K562 (cell line): ENCODE measurements around the gene HDAC7. TPM values are rescaled to one million over a fixed set of nuclear protein-coding genes. Genes with fewer than 3 reads are reported as not detected.
A peak's percentile ranks its signal among the peaks of the same experiment; 100 is the strongest.

Experiments
- ATAC-seq: fragments of 200-7000 bp; cut with Tn5 transposase; 3 replicates; pipeline ENCODE4 v1.9.1; 2020; ENCODE audit warnings: moderate library complexity
- BruUV-seq: library from RNA; stranded (reverse); fragments of 400-500 nt; replicated peaks from 2 replicates; lab custom pipeline; 2021; lab: Mats Ljungman, UMichigan
- CTCF ChIA-PET: fragments of 300-600 bp; formaldehyde crosslinking; extraction: SDS; loops from one replicate; lab custom pipeline; 2021; ENCODE audit warnings: low intra/inter-chr PET ratio; lab: Yijun Ruan, JAX
- POLR2A ChIA-PET: fragments of 300-600, 350-650 bp; sonication (Branson Sonifier 250); formaldehyde crosslinking; extraction: SDS; loops from one replicate; lab custom pipeline; 2021; ENCODE audit warnings: antibody characterized with exemption, inconsistent platforms; lab: Yijun Ruan, JAX
- DNase-seq, 4 experiments: peaks; one replicate each; pipeline versions ENCODE4 v3.0.0 to v3.0.0-alpha.2; 2011 to 2018; ENCODE audit warnings: low spot score in 3 of 4, mixed read lengths in 3 of 4; ENCODE audit errors: extremely low read depth in 1 of 4
- FAIRE-seq: peaks from 2 replicates; lab custom pipeline; 2011; peaks lifted over from hg19 to GRCh38; lab: Jason Lieb, UNC
- H2AFZ ChIP-seq: 2 replicates; pipeline ENCODE4 v1.6.0; 2011; ENCODE audit warnings: low read depth, low read length, control low read depth, inconsistent platforms
- H3K27ac ChIP-seq: fragments of 200-600 bp; 3 replicates; pipeline ENCODE4 v1.8.0; 2011; ENCODE audit warnings: low read depth, mild to moderate bottlenecking, control low read depth, inconsistent platforms, low read length, moderate library complexity, mixed read lengths; ENCODE audit errors: extremely low read depth
- H3K27me3 ChIP-seq, 2 experiments: fragments of 300-600 bp in 1 of 2; 2 replicates in 1 of 2; 3 replicates in 1 of 2; pipeline versions ENCODE4 v1.6.0 to v1.8.0; 2011; ENCODE audit warnings: inconsistent platforms in 2 of 2, low read length in 2 of 2, mild to moderate bottlenecking in 1 of 2, mixed read lengths in 1 of 2, moderate library complexity in 1 of 2; ENCODE audit not compliant: control insufficient read depth in 2 of 2, insufficient read depth in 2 of 2
- H3K36me3 ChIP-seq: fragments of 300-600 bp; 3 replicates; pipeline ENCODE4 v1.8.0; 2011; ENCODE audit warnings: mild to moderate bottlenecking, low read length, inconsistent platforms; ENCODE audit not compliant: control insufficient read depth, insufficient read depth
- H3K4me1 ChIP-seq, 2 experiments: fragments of 200-600 bp in 1 of 2; replicated peaks in 1 of 2; 2 replicates in 1 of 2; 3 replicates in 1 of 2; pipeline versions ENCODE4 v1.5.1 to v1.8.0; 2011; ENCODE audit warnings: inconsistent platforms in 2 of 2, low read length in 2 of 2, mild to moderate bottlenecking in 1 of 2, mixed read lengths in 1 of 2, moderate library complexity in 1 of 2; ENCODE audit not compliant: control insufficient read depth in 2 of 2, insufficient read depth in 2 of 2
- H3K4me2 ChIP-seq: 2 replicates; pipeline ENCODE4 v1.6.1; 2011; ENCODE audit warnings: low read length, control low read depth, inconsistent platforms, mixed read lengths; ENCODE audit not compliant: insufficient read depth
- H3K4me3 ChIP-seq: fragments of 200-600 bp; sonication (generic), shearing (Covaris generic); 2 replicates; pipeline ENCODE4 v1.5.1; 2016; ENCODE audit warnings: control low read depth, inconsistent platforms
- H3K79me2 ChIP-seq: fragments of 200-600 bp; 3 replicates; pipeline ENCODE4 v1.8.0; 2011; ENCODE audit warnings: low read length, inconsistent platforms; ENCODE audit not compliant: control insufficient read depth, insufficient read depth
- H3K9ac ChIP-seq, 2 experiments: 2 replicates each; pipeline versions ENCODE4 v1.6.0 to v1.6.1; 2011; ENCODE audit warnings: low read depth in 2 of 2, low read length in 2 of 2, control low read depth in 1 of 2, inconsistent platforms in 1 of 2, mild to moderate bottlenecking in 1 of 2, mixed read lengths in 1 of 2; ENCODE audit not compliant: insufficient read depth in 1 of 2
- H3K9me1 ChIP-seq: one replicate; pipeline ENCODE4 v1.6.0; 2011; ENCODE audit warnings: inconsistent platforms, mild to moderate bottlenecking, low read length, moderate library complexity; ENCODE audit not compliant: control insufficient read depth, insufficient read depth
- H3K9me3 ChIP-seq: replicated peaks from 2 replicates; pipeline ENCODE4 v1.5.1; 2011; ENCODE audit warnings: low read depth, low read length, inconsistent platforms; ENCODE audit not compliant: control insufficient read depth, insufficient read depth
- H4K20me1 ChIP-seq: replicated peaks from 2 replicates; pipeline ENCODE4 v1.6.1; 2011; ENCODE audit warnings: low read length, inconsistent platforms, mixed read lengths; ENCODE audit not compliant: control insufficient read depth, insufficient read depth
- ASH1L ChIP-seq: fragments of 450-650 bp; IDR thresholded peaks from 2 replicates; pipeline ENCODE4 v1.6.1; 2018; ENCODE audit warnings: borderline replicate concordance, mild to moderate bottlenecking, low read depth; ENCODE audit not compliant: partially characterized antibody
- BHLHE40 ChIP-seq: IDR thresholded peaks from 2 replicates; pipeline ENCODE4 v1.6.1; 2011; ENCODE audit warnings: low read length, improper control_type of control experiment
- BRF1 ChIP-seq: IDR thresholded peaks from 3 replicates; pipeline ENCODE4 v1.6.1; 2011; ENCODE audit warnings: borderline replicate concordance, mild to moderate bottlenecking; ENCODE audit not compliant: insufficient read length; ENCODE audit errors: extremely low read depth
- MAFF ChIP-seq: IDR thresholded peaks from 2 replicates; pipeline ENCODE4 v1.6.1; 2012; ENCODE audit warnings: low read length, improper control_type of control experiment
- MAFG ChIP-seq: fragments of 450-650 bp; conservative IDR thresholded peaks from 2 replicates; pipeline ENCODE4 v1.6.1; 2016; ENCODE audit warnings: missing genetic modification characterization, missing compliant biosample characterization
- NR1H2 ChIP-seq: sonication (generic); formaldehyde crosslinking; IDR thresholded peaks from 2 replicates; pipeline ENCODE4 v1.4.0; 2020; ENCODE audit warnings: mild to moderate bottlenecking, missing genetic modification reagents
- RBM15 ChIP-seq: fragments of 200-400 bp; formaldehyde crosslinking; IDR thresholded peaks from 2 replicates; pipeline ENCODE4 v1.6.1; 2018; ENCODE audit warnings: mild to moderate bottlenecking, low read length, moderate library complexity; ENCODE audit not compliant: insufficient read depth
- YBX1 ChIP-seq: fragments of 450-650 bp; IDR thresholded peaks from 2 replicates; pipeline ENCODE4 v1.7.1; 2016; ENCODE audit warnings: mild to moderate bottlenecking
- ZNF316 ChIP-seq: fragments of 450-650 bp; IDR thresholded peaks from 2 replicates; pipeline ENCODE4 v1.6.1; 2016
- WGBS: fragments of 100-300 bp; shearing (Covaris generic); methylation state at CpG from one replicate; pipeline ENCODE4 v1.1.6; 2016; ENCODE audit warnings: low coverage, mixed read lengths; ENCODE audit not compliant: insufficient coverage; ENCODE audit errors: missing lambda C conversion rate; 5-methylcytosine and 5-hydroxymethylcytosine counted together
- in situ Hi-C: fragments of 300-500 bp; cut with MboI; formaldehyde crosslinking; loops from 4 replicates; pipeline ENCODE4 v1.15.0; 2018; ENCODE audit warnings: inconsistent platforms, mixed read lengths
- intact Hi-C: fragments of 100-400 bp; cut with micrococcal nuclease; formaldehyde crosslinking; loops from 2 replicates; pipeline ENCODE4 v1.14.2; 2022
- polyA plus RNA-seq, 8 experiments: library from polyadenylated mRNA; depleted of rRNA in 4 of 8; stranded (reverse) in 5 of 8; unstranded in 3 of 8; fragments of >200 nt; fragmentation: Nextera tagmentation in 2 of 8; fragmentation: Illumina TruSeq in 1 of 8; extraction: Ambion mirVana in 2 of 8; extraction: Trizol in 1 of 8; gene quantifications; 2 replicates each; pipeline versions ENCODE4 v1.2.1 to v1.2.3, GENCODE V29; 2011 to 2014; ENCODE audit warnings: inconsistent platforms in 1 of 8, missing spikeins in 1 of 8
- total RNA-seq, 7 experiments: library from RNA; depleted of rRNA in 6 of 7; stranded (reverse); fragments of >200 nt in 6 of 7; fragmentation: Illumina TruSeq in 2 of 7; extraction: Trizol in 2 of 7; gene quantifications; 2 replicates each; pipeline versions ENCODE4 v1.2.1 to v1.2.3, GENCODE V29; 2011 to 2021; ENCODE audit warnings: low replicate concordance in 1 of 7
- TF ChIP-seq, protein P1 (sequence below): fragments of 250-450 bp; sonication (Bioruptor Pico); IDR thresholded peaks from 2 replicates; pipeline ENCODE4 v1.5.0; 2021; ENCODE audit warnings: mild to moderate bottlenecking, moderate library complexity
- TF ChIP-seq, protein P2 (sequence below), 2 experiments: fragments of 450-650 bp; IDR thresholded peaks; 2 replicates each; pipeline ENCODE4 v1.6.1; 2016; ENCODE audit warnings: mild to moderate bottlenecking in 2 of 2, borderline replicate concordance in 1 of 2, low read depth in 1 of 2, moderate library complexity in 1 of 2

HDAC7 gene
- total and polyA plus RNA-seq, 9 of the 15 experiments (the other 6 are each of a cell fraction or from before 2014, with no cell fraction given) = 2.5 to 129 (median 31.1) TPM

DNA sequence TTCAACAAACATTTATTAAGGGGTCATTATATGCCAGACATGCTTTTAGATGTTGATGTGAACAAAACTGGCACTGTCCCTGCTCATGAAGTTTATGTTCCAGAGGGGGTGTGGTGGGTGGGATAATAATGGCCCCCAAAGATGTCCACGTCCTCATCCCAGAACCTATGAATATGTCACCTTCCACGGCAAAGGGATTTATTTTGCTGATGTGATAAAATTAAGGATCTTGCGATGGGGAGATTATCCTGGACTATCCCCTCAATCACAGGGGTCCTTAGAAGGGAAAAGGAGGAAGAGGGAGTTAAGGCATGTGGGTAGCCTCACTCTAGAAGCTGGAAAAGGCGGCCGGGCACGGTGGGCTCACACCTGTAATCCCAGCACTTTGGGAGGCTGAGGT, 48.4 kb downstream of the HDAC7 start:
- 83% methylated on average over 6 of the region's 6 CpGs for WGBS
- ATAC-seq (no peak), FAIRE-seq (no peak), DNase-seq (no peak)
- H3K27me3 ChIP-seq = no peaks in the 10 kb centered on the region
- H2AFZ ChIP-seq = no peak overlapping the region
- in situ Hi-C loops (loop anchor here (10.0 kb wide), 1 partner anchor 57 kb away; no protein-coding TSS in a partner anchor), intact Hi-C loops (no loop called here)
- no peak overlapping the region for H3K27ac ChIP-seq
- H3K36me3 ChIP-seq = peaks cover 3% of the 10 kb centered on the region; the same call in 1 of the 3 replicates
- POLR2A ChIA-PET = interaction anchor here (1.1 to 1.9 kb wide), 3 partner anchors 12 to 57 kb away, joined by 4 to 6 read pairs (median 5); no protein-coding TSS in a partner anchor
- BruUV-seq = no TSS peak
- H3K79me2 ChIP-seq = peaks cover 33% of the 10 kb centered on the region
- peaks cover 37 to 54% of the 10 kb centered on the region in 2 experiments for H3K4me1 ChIP-seq
- no peak overlapping the region for H3K4me2 ChIP-seq
- no peaks in the 10 kb centered on the region for H4K20me1 ChIP-seq
- H3K9me3 ChIP-seq = no peaks in the 10 kb centered on the region
- no peak overlapping the region for H3K9ac ChIP-seq
- no peak overlapping the region for H3K4me3 ChIP-seq
- H3K9me1 ChIP-seq = peaks cover 5% of the 10 kb centered on the region
- CTCF ChIA-PET = no interaction called here
- TF ChIP-seq RBM15 (no peak), ASH1L (no peak), BRF1 (no peak), ZNF316 (peak; percentile 81), MAFF (peak; percentile 28; the same call in 1 of the 2 replicates), MAFG (tag) (0 out of 2 replicates have a peak, but pooled peaks have one; percentile 43), BHLHE40 (no peak), NR1H2 (no peak), YBX1 (no peak)
- TF ChIP-seq, protein P1, sequence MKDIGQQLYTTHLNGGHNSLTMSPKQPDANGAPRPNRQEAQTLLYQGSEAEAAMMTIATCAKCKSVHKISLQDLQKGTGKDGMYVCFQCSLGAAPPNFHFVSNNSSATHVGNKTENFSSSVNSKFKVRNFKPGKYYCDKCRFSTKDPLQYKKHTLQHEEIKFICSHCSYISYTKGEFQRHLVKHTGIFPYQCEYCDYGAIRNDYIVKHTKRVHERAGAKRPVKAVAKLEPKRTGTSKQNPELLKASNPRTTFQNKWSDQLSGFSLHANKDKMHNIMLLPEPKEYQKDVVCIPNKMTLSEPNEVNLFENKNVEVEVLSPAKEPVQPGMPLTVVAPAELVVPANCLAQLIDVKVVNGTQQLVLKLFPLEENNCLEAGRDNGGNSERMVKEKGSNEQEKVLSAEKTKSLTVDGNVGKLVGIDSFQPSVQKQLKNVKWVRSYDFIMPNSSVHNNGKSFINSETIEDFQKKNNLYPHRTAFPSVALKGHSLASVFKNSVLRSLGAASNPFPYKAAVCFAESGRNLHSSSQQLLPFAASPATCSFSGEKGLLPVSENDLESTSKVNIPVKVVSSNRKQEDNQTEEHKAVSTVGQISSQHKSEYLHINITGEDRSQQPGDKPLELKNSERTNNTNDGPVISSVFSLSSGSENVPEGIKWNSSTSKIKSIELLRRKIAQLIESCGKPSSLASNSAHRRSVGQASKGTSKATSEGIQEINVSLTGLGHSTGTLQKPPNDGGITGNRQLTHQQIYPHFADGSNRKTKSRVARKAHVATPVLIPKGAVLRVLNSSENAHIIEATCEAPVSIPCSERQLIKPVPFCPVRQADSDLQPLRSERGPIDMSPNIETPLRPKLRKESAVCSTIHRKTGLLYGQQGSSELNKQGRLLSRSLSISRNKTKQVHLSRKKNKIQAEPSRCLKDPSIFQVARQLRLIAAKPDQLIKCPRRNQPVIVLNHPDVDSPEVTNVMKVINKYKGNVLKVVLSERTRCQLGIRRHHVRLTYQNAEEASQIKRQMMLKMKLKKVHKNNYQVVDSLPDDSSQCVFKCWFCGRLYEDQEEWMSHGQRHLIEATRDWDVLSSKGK (CRISPR knock-in tag) = no peak
- TF ChIP-seq, protein P2, sequence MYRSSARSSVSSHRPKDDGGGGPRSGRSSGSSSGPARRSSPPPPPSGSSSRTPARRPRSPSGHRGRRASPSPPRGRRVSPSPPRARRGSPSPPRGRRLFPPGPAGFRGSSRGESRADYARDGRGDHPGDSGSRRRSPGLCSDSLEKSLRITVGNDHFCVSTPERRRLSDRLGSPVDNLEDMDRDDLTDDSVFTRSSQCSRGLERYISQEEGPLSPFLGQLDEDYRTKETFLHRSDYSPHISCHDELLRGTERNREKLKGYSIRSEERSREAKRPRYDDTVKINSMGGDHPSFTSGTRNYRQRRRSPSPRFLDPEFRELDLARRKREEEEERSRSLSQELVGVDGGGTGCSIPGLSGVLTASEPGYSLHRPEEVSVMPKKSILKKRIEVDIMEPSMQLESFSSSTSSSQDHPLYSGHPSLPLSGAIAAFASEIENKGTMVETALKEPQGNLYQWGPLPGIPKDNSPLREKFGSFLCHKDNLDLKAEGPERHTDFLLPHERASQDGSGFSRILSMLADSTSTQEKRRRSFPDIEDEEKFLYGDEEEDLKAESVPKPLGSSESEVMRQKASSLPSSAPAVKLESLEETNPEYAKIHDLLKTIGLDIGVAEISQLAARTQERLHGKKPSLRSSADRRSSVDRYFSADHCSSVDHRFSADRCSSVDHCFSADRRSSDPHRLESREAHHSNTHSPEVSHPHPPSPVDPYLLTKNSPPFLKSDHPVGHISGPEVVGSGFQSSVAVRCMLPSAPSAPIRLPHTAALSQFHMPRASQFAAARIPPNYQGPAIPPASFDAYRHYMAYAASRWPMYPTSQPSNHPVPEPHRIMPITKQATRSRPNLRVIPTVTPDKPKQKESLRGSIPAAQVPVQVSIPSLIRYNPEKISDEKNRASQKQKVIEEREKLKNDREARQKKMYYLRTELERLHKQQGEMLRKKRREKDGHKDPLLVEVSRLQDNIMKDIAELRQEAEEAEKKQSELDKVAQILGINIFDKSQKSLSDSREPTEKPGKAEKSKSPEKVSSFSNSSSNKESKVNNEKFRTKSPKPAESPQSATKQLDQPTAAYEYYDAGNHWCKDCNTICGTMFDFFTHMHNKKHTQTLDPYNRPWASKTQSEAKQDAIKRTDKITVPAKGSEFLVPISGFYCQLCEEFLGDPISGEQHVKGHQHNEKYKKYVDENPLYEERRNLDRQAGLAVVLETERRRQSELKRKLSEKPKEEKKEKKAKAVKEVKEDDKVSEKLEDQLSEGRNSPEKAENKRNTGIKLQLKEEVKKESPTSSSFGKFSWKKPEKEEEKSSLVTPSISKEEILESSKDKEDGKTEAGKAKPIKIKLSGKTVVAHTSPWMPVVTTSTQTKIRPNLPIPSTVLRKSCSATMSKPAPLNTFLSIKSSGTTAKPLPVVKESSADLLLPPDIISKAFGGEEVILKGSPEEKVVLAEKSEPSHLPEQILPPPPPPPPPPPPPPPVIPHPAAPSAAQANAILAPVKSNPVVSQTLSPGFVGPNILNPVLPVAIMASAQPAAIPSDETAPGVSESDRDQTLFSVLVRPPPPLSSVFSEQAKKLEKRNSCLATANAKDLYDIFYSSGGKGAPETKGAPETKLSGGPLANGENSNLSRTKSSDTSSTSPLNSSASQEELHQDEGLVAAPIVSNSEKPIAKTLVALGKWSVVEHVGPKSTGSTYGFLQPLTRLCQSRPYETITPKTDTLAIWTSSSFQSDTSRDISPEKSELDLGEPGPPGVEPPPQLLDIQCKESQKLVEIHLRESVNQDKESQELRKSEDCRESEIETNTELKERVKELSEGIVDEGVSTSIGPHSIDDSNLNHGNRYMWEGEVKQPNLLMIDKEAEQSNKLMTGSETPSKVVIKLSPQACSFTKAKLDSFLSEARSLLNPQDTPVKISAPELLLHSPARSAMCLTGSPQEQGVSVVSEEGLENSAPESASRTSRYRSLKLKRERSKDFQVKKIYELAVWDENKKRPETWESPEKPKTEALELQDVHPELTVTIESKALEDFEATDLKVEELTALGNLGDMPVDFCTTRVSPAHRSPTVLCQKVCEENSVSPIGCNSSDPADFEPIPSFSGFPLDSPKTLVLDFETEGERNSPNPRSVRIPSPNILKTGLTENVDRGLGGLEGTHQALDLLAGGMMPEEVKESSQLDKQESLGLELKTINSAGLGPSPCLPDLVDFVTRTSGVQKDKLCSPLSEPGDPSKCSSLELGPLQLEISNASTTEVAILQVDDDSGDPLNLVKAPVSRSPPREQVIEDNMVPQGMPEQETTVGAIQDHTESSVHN (IDR thresholded peaks at IDR 0.05; ENCODE audit: borderline replicate concordance in 1 of 2, low read depth in 1 of 2) = no peak
